Measurements from ENCODE around the gene COX7A2.

- TF ChIP-seq CTCF (IDR thresholded peaks at IDR 0.05): no peak
- peak; percentile 33 for TF ChIP-seq POLR2A (IDR thresholded peaks at IDR 0.05)
These were observed 38.4 kb downstream of the COX7A2 start for GRCh38 chr6:75204959-75205775.
